Measurements from ENCODE around the gene HIPK2. TPM values are rescaled to one million over a fixed set of nuclear protein-coding genes. Genes with fewer than 3 reads are reported as not detected.
A peak's percentile ranks its signal among the peaks of the same experiment; 100 is the strongest.

The HIPK2 gene
- total and polyA plus RNA-seq, 2 donors = 8.5 to 9.8 TPM

DNA sequence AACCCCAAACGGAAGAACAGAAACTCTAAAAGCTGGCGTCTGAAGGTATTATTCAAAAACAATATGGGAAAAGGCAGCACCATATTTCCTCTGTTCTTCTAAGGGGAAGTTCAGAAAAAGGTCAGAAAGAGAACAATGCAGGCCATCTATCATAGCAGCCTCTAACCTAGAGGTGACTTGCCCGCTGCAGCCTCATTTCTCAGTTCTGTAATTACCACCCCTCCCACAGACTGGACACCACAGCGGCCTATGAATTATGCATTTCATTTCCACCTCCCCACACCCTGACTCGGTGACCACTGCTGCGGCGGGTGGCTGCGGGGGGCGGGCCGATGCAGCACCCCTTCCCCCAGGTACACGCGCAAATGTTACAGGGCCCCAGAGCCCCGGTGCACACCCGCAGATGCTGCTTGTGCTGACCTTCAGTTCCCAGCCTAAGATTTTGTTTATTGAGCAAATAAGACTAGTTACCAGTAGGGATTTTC is 128.8 kb downstream of the HIPK2 start:
- Histone ChIP-seq H3K4me3 (ENCODE audit: low read depth, low read length) (no peak overlapping the region), H3K4me1 (ENCODE audit: insufficient read depth) (no peaks in the 10 kb centered on the region), H3K36me3 (ENCODE audit: insufficient read depth) (no peaks in the 10 kb centered on the region), H3K27ac (ENCODE audit: low read depth) (no peak overlapping the region)
- DNase-seq (ENCODE audit: extremely low spot score) = no peak
- WGBS = 71% methylated on average over 14 of the region's 14 CpGs

DNA sequence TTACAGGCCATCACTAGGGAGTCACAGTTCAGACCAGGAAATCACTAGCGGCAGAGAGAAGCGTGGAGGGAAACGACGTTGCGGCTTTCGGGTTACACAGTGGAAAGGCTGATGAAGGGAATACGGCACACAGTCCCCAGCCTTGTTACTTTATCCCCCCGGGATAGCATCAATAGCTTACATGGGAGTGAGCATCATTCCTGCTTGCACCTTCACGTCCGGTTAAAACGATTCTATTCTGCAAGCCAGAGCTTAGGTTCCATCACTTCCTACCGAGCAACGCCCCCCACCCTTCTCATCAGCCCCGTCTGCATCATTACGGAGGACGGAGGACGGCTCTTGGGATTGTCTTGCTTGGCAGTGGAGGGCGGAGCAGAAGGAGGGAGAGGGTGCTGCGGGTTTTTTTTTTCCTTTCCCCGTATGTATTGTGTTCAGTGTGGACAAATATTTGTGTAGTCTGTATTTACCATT is 129.4 kb downstream of the HIPK2 start:
- no peak for DNase-seq (ENCODE audit: extremely low spot score)
- Histone ChIP-seq H3K4me3 (ENCODE audit: low read depth, low read length) (no peak overlapping the region), H3K4me1 (ENCODE audit: insufficient read depth) (no peaks in the 10 kb centered on the region), H3K36me3 (ENCODE audit: insufficient read depth) (no peaks in the 10 kb centered on the region), H3K27ac (ENCODE audit: low read depth) (peak overlapping the region; percentile 33)
- 72% methylated on average over 20 of the region's 20 CpGs for WGBS

DNA sequence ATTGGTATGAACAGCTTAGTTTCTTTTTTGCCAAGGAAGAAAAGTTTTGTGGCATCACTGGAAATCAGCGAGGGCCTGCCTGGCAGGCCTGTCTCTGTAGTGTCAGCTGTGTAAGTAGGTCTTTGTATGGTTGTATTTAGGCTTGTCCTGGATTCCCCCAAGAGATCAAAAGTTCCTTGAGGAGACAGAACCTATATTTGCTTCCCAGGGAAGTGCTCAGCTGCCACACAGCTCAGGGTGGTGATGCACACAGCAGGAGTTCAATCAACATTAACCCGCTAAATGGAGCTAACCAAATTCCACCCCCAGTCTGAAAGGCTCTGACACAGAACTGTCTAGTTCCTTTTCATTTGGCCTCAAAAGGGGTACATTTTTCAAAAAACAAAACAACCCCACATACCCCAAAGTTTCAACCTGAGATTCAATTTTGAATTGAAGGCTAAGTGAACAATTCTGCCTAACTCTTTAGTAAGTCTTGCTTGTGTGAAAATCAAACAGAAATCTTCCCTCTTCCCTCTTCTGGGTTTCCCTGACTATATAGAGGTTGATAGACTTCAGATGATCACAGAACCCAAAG is 129.9 kb downstream of the HIPK2 start:
- Histone ChIP-seq H3K27ac (ENCODE audit: low read depth) (no peak overlapping the region), H3K36me3 (ENCODE audit: insufficient read depth) (no peaks in the 10 kb centered on the region), H3K4me1 (ENCODE audit: insufficient read depth) (no peaks in the 10 kb centered on the region), H3K4me3 (ENCODE audit: low read depth, low read length) (no peak overlapping the region)
- DNase-seq (ENCODE audit: extremely low spot score) = no peak
- 94% methylated on average over 2 of the region's 2 CpGs for WGBS

DNA sequence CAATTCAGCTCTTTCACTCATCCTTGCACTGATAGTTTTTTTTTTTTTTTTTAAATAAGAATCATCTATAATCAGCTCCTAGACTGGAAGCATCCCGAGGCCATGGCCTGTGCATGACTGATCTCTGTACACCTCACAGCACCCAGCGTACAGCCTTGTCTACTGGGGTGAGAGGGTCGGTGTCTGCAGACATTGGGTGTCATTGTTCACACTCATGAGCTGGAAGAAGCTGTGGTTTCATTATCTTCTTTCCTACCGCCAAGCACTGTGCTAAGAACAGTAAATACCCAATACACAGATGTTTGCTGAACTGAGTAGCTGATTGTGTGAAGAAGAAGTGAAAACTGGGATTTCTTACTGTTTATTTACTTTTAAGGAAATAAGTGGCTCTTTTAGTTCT is 130.7 kb downstream of the HIPK2 start:
- no peak overlapping the region for H3K27ac ChIP-seq (ENCODE audit: low read depth)
- WGBS = 84% methylated on average over 4 of the region's 4 CpGs
- DNase-seq (ENCODE audit: extremely low spot score) = no peak

DNA sequence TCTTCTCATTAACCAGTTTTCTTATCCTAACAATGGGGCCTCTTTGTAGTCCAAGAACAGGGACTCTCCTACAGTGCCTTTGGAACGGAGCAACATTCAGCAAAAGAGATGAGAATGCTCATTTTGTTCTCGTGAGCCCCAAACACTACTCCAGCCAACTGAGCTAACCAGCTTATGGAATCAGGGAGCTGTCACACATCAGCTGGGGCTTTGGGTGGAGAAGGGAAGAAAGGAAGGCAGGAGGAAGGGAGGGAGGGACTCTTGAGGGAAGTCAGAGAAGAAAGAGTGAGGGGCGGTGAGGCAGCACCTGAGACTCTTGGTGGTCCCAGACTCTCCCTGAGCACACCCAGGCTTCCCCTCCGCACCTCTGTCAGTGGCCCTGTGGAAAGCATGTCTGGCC is 131.2 kb downstream of the HIPK2 start:
- DNase-seq (ENCODE audit: extremely low spot score) = no peak
- WGBS = 91% methylated on average over 4 of the region's 4 CpGs
- H3K4me1 ChIP-seq (ENCODE audit: insufficient read depth) = no peaks in the 10 kb centered on the region
- no peak overlapping the region for H3K27ac ChIP-seq (ENCODE audit: low read depth)
- no peaks in the 10 kb centered on the region for H3K36me3 ChIP-seq (ENCODE audit: insufficient read depth)
- no peak overlapping the region for H3K4me3 ChIP-seq (ENCODE audit: low read depth, low read length)

More for the DNA sequence above, 130.7 kb downstream of the HIPK2 start:
- H3K4me1 ChIP-seq (ENCODE audit: insufficient read depth) = no peaks in the 10 kb centered on the region
- H3K4me3 ChIP-seq (ENCODE audit: low read depth, low read length) = no peak overlapping the region
- no peaks in the 10 kb centered on the region for H3K36me3 ChIP-seq (ENCODE audit: insufficient read depth)

DNA sequence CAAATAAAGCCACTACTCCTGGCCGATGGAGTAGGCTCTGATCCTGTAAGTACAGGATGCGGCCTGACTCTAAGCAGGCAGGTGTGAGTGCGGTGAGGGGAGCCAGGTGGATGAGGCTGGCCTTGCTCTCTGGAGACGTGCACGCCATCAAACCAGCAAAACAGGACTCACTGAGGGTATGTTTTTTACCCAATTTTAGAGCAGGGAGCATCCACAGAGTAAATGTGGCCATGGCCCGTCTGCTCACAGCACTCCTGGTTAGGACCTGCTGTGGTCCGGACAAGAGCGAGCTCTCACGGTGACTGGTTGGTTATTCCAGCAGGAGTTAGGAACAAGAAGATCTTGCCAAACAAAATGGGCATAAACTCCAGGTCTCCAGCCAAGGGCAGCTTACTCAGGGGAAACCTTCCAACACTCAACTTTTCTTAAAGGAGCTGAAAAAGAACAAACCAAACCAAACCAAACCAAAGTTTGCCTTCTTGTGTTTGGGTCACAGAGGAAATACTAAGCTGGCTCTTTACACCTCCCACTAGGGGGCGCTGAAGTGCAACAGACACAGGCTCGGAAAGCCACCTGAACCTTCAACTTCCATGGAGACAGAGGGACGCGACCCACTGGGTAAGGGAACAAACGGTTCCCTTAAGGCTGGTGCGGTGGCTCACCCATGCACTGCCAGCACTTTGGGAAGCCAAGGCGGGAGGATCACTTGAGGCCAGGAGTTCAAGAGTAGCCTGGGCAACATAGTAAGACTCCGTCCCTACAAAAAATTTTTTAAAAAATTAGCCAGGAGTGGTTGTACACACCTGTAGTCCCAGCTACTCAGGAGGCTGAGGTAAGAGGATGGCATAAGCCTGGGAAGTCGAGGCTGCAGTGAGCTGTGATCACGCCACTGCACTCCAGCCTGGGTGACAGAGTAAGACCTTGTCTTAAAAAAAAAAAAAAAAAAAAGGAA is 131.9 kb downstream of the HIPK2 start:
- Histone ChIP-seq H3K4me1 (ENCODE audit: insufficient read depth) (no peaks in the 10 kb centered on the region), H3K36me3 (ENCODE audit: insufficient read depth) (no peaks in the 10 kb centered on the region), H3K27ac (ENCODE audit: low read depth) (no peak overlapping the region), H3K4me3 (ENCODE audit: low read depth, low read length) (no peak overlapping the region)
- peak; percentile 41 for DNase-seq (ENCODE audit: extremely low spot score)
- WGBS = 58% methylated on average over 19 of the region's 19 CpGs

DNA sequence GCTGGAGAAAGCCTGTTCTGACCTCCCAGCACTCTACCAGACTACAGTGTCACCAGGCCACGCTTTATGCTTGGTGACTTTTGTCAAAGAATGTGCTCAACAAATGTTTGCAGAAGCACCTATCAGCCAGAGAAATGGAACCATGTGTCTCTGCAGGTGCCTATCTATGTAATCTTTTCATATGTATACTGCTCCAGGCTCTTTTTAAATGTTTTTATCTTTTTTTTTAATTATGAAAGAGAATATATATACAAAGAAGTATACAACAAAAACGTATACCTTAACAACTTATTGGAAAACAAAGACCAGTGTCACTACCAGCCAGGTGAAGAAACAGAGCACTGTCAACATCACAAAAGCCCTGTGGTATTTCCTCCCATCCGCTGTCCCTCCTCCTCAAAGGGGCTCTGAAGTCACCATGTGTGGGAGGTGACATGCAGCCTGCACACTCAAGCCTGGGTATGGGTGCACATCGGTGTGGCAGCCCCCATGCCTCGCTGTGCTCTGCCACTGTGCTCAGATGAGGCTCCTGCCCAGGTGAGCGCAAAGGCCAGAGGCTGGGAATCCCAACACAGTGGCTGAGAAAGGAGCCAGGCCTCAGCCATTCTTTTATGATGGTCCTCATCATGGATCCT is 133.7 kb downstream of the HIPK2 start:
- Histone ChIP-seq H3K36me3 (ENCODE audit: insufficient read depth) (no peaks in the 10 kb centered on the region), H3K27ac (ENCODE audit: low read depth) (no peak overlapping the region), H3K4me3 (ENCODE audit: low read depth, low read length) (no peak overlapping the region), H3K4me1 (ENCODE audit: insufficient read depth) (no peaks in the 10 kb centered on the region)
- no peak for DNase-seq (ENCODE audit: extremely low spot score)
- 89% methylated on average over 6 of the region's 6 CpGs for WGBS

DNA sequence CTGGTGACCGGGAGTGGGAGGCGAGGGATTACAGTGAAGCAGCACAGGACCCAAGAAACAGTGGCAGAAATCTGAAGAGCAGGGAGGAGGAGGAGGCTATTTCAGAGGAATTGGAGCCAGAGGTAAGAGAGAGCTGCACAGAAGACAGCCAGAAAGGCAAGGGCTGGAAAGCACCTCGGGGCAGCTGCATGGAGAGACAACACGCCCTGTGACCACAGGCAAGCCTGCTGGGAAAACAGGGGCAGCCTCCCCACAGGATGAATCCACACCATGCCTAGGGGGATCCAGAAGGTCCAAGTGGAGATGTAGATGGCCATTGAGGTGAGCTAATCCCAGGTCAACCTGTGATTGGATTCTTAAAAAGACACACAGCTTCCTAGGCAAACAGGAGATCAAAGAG is 135.5 kb downstream of the HIPK2 start:
- no peak for DNase-seq (ENCODE audit: extremely low spot score)
- 86% methylated on average over 4 of the region's 4 CpGs for WGBS
- no peak overlapping the region for H3K27ac ChIP-seq (ENCODE audit: low read depth)
- H3K36me3 ChIP-seq (ENCODE audit: insufficient read depth) = no peaks in the 10 kb centered on the region
- H3K4me3 ChIP-seq (ENCODE audit: low read depth, low read length) = no peak overlapping the region
- H3K4me1 ChIP-seq (ENCODE audit: insufficient read depth) = no peaks in the 10 kb centered on the region

DNA sequence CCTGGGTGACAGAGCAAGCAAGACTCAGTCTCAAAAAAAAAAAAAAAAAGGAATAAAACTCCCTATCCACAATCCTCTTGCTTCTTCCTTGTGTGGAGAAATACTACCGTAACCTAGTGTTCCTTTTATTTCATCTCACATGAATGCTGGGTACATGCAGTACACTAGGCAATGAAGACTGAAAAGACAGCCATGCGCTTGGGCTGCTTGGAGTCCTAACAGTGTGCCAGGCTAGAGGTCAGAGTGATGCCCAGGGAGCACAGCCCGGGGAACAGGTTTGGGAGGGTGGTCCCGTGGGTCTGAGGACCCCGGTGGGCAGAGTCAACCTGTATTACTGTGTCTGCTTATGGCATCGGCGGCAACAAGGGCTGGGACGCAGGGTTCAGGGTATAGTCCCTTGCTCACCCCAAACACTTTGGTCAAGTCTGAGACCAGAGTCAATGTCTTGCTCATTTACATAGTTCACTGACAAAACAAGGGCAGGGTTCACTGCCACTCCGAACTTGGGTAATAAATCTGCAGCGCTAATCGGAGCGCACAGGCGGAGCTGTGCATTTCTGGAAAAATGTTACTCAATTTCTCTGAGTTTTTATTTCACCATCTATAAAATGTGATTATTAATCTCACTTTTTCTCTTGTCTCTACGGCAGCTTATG is 136.3 kb downstream of the HIPK2 start:
- H3K4me3 ChIP-seq (ENCODE audit: low read depth, low read length) = no peak overlapping the region
- DNase-seq (ENCODE audit: extremely low spot score) = no peak
- 92% methylated on average over 14 of the region's 14 CpGs for WGBS
- H3K36me3 ChIP-seq (ENCODE audit: insufficient read depth) = no peaks in the 10 kb centered on the region
- no peak overlapping the region for H3K27ac ChIP-seq (ENCODE audit: low read depth)
- no peaks in the 10 kb centered on the region for H3K4me1 ChIP-seq (ENCODE audit: insufficient read depth)

DNA sequence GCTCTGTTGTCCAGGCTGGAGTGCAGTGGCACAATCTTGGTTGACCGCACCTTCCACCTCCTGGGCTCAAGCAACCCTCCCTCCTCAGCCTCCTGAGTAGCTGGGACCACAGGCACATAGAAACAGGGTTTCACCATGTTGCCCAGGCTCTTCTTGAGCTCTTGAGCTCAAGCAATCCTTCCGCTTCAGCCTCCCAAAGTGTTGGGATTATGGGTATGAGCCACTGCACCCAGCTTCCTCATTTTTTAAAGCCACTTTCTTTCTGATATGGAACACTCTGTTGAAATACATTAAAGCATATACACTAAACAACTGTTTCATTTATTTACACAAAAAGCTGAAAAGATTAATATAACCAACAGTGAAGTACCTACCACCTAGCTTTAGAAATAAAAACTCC is 137.1 kb downstream of the HIPK2 start:
- Histone ChIP-seq H3K27ac (ENCODE audit: low read depth) (no peak overlapping the region), H3K4me1 (ENCODE audit: insufficient read depth) (no peaks in the 10 kb centered on the region), H3K36me3 (ENCODE audit: insufficient read depth) (no peaks in the 10 kb centered on the region), H3K4me3 (ENCODE audit: low read depth, low read length) (no peak overlapping the region)
- DNase-seq (ENCODE audit: extremely low spot score) = no peak
- WGBS = 96% methylated on average over 2 of the region's 2 CpGs

DNA sequence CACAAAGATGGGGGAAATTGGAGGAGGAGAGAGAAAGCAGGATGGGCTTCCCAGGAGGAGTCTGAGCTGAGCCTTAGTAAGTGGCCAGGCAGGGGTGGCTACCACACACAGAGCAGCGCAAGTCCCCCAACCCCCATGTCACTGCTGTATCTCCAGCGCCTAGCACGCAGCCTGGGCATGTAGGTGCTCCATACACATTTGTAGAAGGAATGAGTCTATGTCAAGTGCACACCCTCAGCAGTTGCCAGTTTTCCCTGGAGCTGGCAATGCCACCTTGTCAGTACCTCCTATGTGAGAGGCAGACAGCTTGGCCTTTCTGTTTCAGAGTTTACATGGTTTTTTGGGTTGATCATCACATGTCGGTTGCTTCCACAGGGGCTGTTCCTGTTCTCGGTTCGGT is 138.2 kb downstream of the HIPK2 start:
- H3K4me3 ChIP-seq (ENCODE audit: low read depth, low read length) = no peak overlapping the region
- DNase-seq (ENCODE audit: extremely low spot score) = no peak
- 94% methylated on average over 6 of the region's 6 CpGs for WGBS
- no peaks in the 10 kb centered on the region for H3K36me3 ChIP-seq (ENCODE audit: insufficient read depth)
- no peaks in the 10 kb centered on the region for H3K4me1 ChIP-seq (ENCODE audit: insufficient read depth)
- H3K27ac ChIP-seq (ENCODE audit: low read depth) = no peak overlapping the region

DNA sequence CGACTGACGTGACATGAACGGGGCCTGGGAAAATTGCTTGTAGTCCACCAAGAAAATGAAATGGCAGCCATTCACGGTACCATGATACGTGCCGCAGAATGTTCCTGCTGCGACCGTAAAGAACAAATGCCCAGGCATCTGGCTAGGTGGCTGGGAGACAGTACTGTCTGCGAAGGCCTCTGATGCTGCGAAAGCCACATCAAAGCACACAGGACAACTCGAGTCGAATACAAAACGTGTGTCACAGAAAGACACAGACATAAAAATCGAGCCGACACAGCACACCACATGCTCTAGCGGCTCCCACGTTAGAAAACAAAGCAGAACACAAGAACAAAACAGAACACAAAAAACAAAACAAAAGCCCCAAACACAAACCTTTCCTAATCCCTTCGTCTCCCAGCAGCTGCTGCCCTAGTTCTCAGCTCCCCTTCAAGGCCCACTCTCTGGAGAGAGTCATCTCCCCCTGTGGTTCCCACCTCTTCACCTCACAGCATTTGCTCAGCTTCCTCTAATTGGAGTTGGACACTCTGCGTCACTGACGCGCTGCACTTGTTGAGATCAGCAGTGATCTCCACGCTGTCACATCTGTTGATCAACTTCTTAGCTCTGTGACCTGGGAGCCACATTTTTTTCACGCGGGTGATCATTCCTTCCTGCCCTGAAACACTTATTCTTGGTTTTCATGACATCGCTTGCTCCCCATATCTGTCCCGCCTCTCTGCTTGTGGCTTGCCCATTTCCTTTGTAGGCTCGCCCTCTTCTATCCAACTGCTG is 142.1 kb downstream of the HIPK2 start:
- Histone ChIP-seq H3K27ac (ENCODE audit: low read depth) (no peak overlapping the region), H3K4me3 (ENCODE audit: low read depth, low read length) (no peak overlapping the region), H3K36me3 (ENCODE audit: insufficient read depth) (no peaks in the 10 kb centered on the region), H3K4me1 (ENCODE audit: insufficient read depth) (no peaks in the 10 kb centered on the region)
- WGBS = 90% methylated on average over 27 of the region's 27 CpGs
- no peak for DNase-seq (ENCODE audit: extremely low spot score)

DNA sequence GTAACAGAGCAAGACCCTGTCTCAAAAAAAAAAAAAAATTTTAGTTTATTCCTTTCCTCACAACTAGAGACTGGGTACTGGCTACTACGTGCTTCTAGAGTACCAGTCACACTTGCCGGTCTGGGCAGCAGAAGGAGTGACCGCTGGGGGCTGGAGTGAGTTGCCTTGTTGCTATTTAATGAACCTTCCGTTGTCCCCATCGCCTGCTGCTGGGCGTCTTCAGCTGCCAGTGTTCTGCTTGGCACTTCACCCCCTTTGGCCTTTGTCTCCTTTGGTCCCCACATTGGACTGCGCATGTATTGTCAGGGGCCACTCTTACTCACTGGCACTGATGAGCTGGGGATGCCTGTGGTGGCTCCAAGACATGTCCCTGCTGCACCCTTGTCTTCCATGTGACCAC is 143.7 kb downstream of the HIPK2 start:
- no peak for DNase-seq (ENCODE audit: extremely low spot score)
- H3K4me1 ChIP-seq (ENCODE audit: insufficient read depth) = no peaks in the 10 kb centered on the region
- no peak overlapping the region for H3K4me3 ChIP-seq (ENCODE audit: low read depth, low read length)
- 95% methylated on average over 7 of the region's 7 CpGs for WGBS
- H3K36me3 ChIP-seq (ENCODE audit: insufficient read depth) = peaks cover under 1% of the 10 kb centered on the region
- H3K27ac ChIP-seq (ENCODE audit: low read depth) = no peak overlapping the region
